Hepatocyte (in vitro differentiated cells): ENCODE measurements around the gene SMTN.

Experiments
- CTCF ChIP-seq: fragments of 200-600 bp; sonication (generic); IDR thresholded peaks from 2 replicates; pipeline ENCODE4 v1.5.1; 2016; ENCODE audit warnings: antibody characterized with exemption, mild to moderate bottlenecking; ENCODE audit not compliant: poor library complexity
- EZH2 ChIP-seq: fragments of 200-600 bp; sonication (generic); IDR thresholded peaks from 2 replicates; pipeline ENCODE4 v1.6.1; 2016; ENCODE audit warnings: antibody characterized with exemption, mild to moderate bottlenecking, borderline replicate concordance

DNA sequence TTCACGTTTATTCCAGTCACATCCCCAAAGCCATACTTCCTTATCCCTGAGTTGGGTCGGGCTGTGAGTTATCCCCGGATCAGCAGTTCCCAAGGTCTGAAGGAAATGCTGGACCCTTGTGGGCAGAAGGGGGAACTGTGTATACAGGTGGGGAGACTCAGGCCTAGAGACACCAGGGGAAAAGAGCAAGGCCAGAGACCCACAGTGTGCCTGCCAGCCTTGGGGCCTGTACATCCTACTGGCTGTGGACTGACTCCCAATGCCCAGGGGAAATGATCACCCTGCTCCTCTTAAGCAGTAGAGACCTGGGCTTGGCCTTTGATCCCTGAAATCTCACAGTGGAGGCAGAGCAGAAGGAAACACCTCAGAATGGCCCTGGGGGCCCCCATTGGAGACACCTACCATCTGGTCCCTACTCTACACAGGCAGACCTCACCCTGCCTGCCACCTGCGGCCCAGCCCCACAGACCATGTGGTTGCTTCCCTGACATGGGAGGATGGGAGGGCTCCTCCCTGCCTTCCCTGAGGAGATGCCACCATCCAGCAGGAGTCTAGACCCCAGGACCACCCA lies 25.0 kb downstream of the SMTN start:
- TF ChIP-seq CTCF, result no peak
- TF ChIP-seq EZH2, result no peak
